ENCODE data around the gene MT4. TPM values are rescaled to one million over a fixed set of nuclear protein-coding genes. Genes with fewer than 3 reads are reported as not detected.

MT4 gene
- total and polyA plus RNA-seq, 12 donors = not detected

DNA sequence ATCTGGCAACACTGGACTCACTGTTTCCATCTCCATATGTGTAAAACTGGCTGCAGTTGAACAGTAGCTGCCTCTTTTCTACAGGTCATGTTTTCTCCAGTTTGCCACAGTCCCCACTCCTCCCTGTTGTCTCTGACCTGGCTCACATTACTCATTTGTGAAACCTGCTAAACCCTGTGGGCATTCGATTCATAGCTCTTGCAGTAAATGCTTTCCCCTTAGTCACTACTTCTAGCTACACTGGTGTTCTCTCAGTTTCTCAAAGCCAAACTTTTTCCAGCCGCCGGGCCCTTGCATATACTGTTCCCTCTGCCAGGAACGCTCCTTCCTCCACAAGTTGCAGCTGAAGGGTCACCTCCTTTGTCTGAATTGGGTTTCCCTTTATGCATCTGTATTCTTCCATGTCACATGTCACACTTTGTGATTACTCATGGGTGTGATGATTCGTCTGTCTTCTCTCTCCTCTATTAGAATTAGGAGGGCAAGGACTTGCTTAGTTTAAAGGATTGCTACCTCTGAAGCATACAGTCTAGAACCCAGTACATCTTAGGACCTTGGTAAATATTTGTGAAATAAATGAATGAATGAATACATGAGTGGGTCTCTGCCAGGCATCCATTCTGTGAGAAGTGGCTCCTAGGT is 15.0 kb upstream of the MT4 start:
- WGBS, 4 donors = 78 to 87% (median 83%) methylated on average over 5 of the region's 5 CpGs
- no peak for TF ChIP-seq POLR2A (IDR thresholded peaks at IDR 0.05)
- TF ChIP-seq, protein P1, sequence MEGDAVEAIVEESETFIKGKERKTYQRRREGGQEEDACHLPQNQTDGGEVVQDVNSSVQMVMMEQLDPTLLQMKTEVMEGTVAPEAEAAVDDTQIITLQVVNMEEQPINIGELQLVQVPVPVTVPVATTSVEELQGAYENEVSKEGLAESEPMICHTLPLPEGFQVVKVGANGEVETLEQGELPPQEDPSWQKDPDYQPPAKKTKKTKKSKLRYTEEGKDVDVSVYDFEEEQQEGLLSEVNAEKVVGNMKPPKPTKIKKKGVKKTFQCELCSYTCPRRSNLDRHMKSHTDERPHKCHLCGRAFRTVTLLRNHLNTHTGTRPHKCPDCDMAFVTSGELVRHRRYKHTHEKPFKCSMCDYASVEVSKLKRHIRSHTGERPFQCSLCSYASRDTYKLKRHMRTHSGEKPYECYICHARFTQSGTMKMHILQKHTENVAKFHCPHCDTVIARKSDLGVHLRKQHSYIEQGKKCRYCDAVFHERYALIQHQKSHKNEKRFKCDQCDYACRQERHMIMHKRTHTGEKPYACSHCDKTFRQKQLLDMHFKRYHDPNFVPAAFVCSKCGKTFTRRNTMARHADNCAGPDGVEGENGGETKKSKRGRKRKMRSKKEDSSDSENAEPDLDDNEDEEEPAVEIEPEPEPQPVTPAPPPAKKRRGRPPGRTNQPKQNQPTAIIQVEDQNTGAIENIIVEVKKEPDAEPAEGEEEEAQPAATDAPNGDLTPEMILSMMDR (IDR thresholded peaks at IDR 0.05) = no peak
- Histone ChIP-seq H3K27ac (peak overlapping the region in 2 of 5 donors; percentile 6 to 75), H3K27me3 (no peaks in the 10 kb centered on the region), H3K9me3 (replicated peaks in 1 of 3) (no peaks in the 10 kb centered on the region), H3K4me3 (no peak overlapping the region), H3K36me3 (replicated peaks in 1 of 2) (no peaks in the 10 kb centered on the region), H3K4me1 (replicated peaks in 1 of 2) (peaks cover 16 to 30% of the 10 kb centered on the region in 2 donors)
- intact Hi-C loops (cut with DNase I) = no loop called here
- DNase-seq = peak in 1 of 7 donors; percentile 18

DNA sequence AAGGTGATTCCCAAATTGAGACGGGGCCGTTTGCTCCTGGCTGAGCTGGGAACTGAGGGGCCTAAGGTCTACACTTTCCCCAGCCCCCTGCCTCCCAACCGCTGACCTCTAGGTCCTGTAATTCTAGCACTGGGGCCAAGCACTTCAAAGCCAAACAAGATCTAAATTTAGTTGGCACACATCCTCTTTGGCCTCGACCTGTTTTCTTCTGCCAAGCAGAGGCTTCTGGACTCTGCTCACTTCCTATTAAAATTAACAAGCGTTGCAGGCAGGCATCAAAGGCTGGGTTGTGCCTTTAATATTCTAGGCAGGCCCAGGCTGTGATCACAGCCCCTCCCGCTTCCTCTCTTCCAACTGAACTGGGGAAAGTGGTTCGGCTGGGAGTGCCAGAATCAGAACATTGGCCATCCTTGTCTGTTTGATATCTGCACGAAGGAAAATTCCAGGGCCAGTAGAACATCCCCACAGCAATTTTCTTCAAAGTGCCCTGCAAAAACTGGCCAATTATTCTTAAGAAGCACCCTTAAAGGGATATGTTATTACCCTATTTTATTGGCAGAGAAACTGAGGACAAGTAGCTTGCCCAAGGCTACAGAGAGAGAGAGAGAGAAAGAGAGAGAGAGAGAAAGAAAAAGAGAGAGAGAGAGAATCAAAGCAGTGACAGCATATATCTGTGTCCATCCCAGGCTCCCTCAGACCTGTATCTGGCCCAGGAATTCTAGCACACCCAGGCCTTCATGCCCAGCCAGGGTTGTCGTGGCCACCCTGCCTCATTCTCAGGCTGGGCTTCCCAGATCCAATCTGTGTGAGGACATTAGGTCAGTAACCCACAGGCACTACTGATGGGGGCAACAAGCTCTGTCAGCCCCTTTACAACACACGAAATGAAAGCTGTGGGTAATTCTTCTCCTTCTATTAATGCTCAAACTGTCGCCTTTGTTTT is 12.8 kb upstream of the MT4 start:
- intact Hi-C loops (cut with DNase I) = no loop called here

DNA sequence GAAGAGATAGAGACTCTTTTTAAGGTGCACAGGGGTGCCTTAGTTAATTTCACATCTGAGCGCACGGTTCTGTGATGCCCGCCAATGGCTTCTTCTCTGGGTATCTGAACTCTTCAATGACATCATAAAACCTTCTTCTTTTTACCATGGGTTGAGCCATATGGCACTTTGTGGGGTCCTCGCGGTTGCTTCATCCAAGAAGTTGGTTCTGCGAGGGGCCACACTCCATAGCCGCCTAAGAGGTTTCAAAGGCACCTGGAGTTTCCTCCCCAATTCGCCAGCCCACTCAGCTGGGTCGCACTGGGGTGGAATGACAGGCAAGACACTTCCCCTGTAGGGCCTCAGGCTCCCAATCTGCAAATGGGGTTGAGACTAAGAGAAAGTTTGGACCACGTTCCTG is 10.4 kb upstream of the MT4 start:
- no peak overlapping the region for H3K27ac ChIP-seq
- no peaks in the 10 kb centered on the region for H3K27me3 ChIP-seq
- 93 to 96% (median 94%) methylated on average over 10 of the region's 10 CpGs for WGBS, 4 donors
- no peaks in the 10 kb centered on the region for H3K36me3 ChIP-seq (replicated peaks in 1 of 2)
- H3K4me3 ChIP-seq = no peak overlapping the region
- H3K9me3 ChIP-seq (replicated peaks in 1 of 3) = no peaks in the 10 kb centered on the region
- intact Hi-C loops (cut with DNase I) = no loop called here
- H3K4me1 ChIP-seq (replicated peaks in 1 of 2) = peaks cover 12 to 15% of the 10 kb centered on the region in 2 donors
- no peak for DNase-seq
- TF ChIP-seq POLR2A (IDR thresholded peaks at IDR 0.05) = no peak
- TF ChIP-seq, protein P1 (IDR thresholded peaks at IDR 0.05) = no peak

More for the DNA sequence above, 12.8 kb upstream of the MT4 start:
- no peaks in the 10 kb centered on the region for H3K36me3 ChIP-seq (replicated peaks in 1 of 2)
- H3K27me3 ChIP-seq = no peaks in the 10 kb centered on the region
- 18 to 26% (median 23%) methylated on average over 11 of the region's 11 CpGs for WGBS, 4 donors
- no peaks in the 10 kb centered on the region for H3K9me3 ChIP-seq (replicated peaks in 1 of 3)
- peak; percentile 62 to 87 (median 76) for DNase-seq
- peaks cover 16 to 29% of the 10 kb centered on the region in 2 donors for H3K4me1 ChIP-seq (replicated peaks in 1 of 2)
- peak overlapping the region; percentile 26 to 85 (median 71) for H3K27ac ChIP-seq
- no peak overlapping the region for H3K4me3 ChIP-seq
- TF ChIP-seq POLR2A (IDR thresholded peaks at IDR 0.05) = peak in 1 of 2 donors; percentile 15
- TF ChIP-seq, protein P1 (IDR thresholded peaks at IDR 0.05) = no peak

DNA sequence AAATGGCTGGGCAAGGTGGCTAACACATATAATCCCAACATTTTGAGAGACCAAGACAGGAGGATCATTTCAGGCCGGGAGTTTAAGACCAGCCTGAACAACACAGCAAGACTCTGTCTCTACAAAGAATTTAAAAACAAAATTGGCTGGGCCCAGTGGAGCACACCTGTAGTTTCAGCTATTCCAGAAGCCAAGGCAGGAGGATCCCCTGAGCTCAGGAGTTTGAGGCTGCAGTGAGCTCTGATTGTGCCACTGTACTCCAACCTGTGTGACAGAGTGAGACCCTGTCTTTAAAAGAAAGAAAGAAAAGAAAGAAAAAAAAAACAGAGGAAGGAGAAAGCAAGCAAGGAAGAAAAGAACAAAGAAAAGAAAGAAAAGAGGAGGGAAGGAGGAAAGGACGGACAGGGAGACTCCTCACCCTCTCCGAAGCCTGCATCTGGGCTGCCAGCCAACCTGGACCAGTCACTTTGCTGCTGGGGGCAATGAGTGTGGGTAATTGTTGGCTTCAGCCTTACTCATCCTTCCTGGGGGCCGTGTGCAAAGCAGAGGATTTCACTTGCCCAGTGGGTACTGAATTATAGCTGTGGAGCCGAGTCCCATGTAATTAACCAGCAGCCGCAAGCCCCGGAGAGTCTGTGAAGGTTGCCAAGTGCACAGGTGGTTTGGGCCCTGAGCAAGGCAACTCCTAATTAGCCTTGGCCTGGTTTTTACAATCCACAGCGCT is 6.7 kb upstream of the MT4 start:
- no peaks in the 10 kb centered on the region for H3K36me3 ChIP-seq (replicated peaks in 1 of 2)
- intact Hi-C loops (cut with DNase I) = no loop called here
- no peak overlapping the region for H3K27ac ChIP-seq
- no peaks in the 10 kb centered on the region for H3K9me3 ChIP-seq (replicated peaks in 1 of 3)
- no peak overlapping the region for H3K4me3 ChIP-seq
- H3K27me3 ChIP-seq = no peaks in the 10 kb centered on the region
- 41 to 49% (median 48%) methylated on average over 4 to 8 of the region's 8 CpGs for WGBS, 4 donors
- H3K4me1 ChIP-seq (replicated peaks in 1 of 2) = no peaks in the 10 kb centered on the region
- peak; percentile 57 to 91 (median 75) for DNase-seq
- TF ChIP-seq, protein P1 (IDR thresholded peaks at IDR 0.05) = no peak
- TF ChIP-seq POLR2A (IDR thresholded peaks at IDR 0.05) = no peak
